Measurements from ENCODE around the gene BTBD2. TPM values are rescaled to one million over a fixed set of nuclear protein-coding genes. Genes with fewer than 3 reads are reported as not detected.

BTBD2 gene
- total and polyA plus RNA-seq, 2 experiments from 2014 or later, result 23.8 to 130 TPM

DNA sequence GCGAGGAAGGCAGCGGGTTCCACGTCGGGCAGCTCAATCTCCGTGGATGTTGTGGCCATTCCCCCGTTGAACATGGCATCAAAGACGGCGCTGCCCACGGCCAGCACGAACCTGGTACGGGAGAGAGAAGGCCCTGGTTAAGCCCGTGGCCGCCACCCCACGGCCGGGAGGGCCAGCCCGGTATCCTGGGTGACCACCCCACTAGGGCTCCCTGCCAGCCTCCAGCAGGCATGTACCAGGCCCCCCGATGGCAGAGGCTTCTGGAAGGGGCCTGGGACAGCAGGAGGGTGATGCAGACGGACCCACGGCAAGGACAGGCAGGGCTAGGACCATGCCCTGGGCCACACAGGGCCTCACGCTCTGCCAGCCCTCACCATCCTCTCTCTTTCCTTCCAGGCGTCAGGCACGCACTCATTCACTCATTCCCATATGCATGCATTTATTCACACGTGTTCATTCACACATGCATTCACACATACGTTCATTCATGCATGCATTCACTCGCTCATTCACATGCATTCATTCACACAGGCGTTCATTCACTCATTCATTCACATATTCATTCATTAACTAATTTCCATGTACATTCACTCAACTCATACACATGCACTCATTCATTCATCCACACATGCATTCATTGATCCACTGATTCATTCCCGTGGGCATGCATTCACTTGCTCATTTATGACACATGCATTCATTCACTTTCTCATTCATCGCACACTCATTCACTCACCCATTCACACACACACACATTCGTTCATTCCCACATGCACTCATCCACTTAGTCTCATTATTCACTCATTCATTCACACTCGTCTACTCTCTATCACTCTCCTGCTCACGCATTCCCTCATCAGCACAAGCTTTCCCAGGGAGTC is 17.9 kb downstream of the BTBD2 start:
- no peaks in the 10 kb centered on the region for H3K27me3 ChIP-seq (ENCODE audit: insufficient read depth)
- H3K36me3 ChIP-seq (ENCODE audit: insufficient read depth), result peaks cover 6% of the 10 kb centered on the region; the same call in 1 of the 2 replicates
- DNase-seq (ENCODE audit: low spot score), result no peak
- H3K4me1 ChIP-seq (ENCODE audit: insufficient read depth), result no peaks in the 10 kb centered on the region
- TF ChIP-seq, protein P1, sequence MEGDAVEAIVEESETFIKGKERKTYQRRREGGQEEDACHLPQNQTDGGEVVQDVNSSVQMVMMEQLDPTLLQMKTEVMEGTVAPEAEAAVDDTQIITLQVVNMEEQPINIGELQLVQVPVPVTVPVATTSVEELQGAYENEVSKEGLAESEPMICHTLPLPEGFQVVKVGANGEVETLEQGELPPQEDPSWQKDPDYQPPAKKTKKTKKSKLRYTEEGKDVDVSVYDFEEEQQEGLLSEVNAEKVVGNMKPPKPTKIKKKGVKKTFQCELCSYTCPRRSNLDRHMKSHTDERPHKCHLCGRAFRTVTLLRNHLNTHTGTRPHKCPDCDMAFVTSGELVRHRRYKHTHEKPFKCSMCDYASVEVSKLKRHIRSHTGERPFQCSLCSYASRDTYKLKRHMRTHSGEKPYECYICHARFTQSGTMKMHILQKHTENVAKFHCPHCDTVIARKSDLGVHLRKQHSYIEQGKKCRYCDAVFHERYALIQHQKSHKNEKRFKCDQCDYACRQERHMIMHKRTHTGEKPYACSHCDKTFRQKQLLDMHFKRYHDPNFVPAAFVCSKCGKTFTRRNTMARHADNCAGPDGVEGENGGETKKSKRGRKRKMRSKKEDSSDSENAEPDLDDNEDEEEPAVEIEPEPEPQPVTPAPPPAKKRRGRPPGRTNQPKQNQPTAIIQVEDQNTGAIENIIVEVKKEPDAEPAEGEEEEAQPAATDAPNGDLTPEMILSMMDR (conservative IDR thresholded peaks at IDR 0.05; ENCODE audit: low read depth in 2 of 2), result no peak
- TF ChIP-seq ZNF331 (CRISPR knock-in tag; IDR thresholded peaks at IDR 0.05; ENCODE audit: low read depth) (no peak), EZH2phosphoT487 (IDR thresholded peaks at IDR 0.05; ENCODE audit: unreplicated experiment) (no peak), STAT1 (IDR thresholded peaks at IDR 0.05; ENCODE audit: unreplicated experiment) (no peak), CREB1 (CRISPR knock-in tag; IDR thresholded peaks at IDR 0.05; ENCODE audit: low read depth) (no peak), NANOG (IDR thresholded peaks at IDR 0.05; ENCODE audit: borderline replicate concordance) (no peak), POLR2AphosphoS5 (IDR thresholded peaks at IDR 0.05; ENCODE audit: low read depth) (no peak), JUNB (IDR thresholded peaks at IDR 0.05; ENCODE audit: unreplicated experiment) (no peak), ZNF114 (CRISPR knock-in tag; IDR thresholded peaks at IDR 0.05) (no peak)
- TF ChIP-seq, protein P2, sequence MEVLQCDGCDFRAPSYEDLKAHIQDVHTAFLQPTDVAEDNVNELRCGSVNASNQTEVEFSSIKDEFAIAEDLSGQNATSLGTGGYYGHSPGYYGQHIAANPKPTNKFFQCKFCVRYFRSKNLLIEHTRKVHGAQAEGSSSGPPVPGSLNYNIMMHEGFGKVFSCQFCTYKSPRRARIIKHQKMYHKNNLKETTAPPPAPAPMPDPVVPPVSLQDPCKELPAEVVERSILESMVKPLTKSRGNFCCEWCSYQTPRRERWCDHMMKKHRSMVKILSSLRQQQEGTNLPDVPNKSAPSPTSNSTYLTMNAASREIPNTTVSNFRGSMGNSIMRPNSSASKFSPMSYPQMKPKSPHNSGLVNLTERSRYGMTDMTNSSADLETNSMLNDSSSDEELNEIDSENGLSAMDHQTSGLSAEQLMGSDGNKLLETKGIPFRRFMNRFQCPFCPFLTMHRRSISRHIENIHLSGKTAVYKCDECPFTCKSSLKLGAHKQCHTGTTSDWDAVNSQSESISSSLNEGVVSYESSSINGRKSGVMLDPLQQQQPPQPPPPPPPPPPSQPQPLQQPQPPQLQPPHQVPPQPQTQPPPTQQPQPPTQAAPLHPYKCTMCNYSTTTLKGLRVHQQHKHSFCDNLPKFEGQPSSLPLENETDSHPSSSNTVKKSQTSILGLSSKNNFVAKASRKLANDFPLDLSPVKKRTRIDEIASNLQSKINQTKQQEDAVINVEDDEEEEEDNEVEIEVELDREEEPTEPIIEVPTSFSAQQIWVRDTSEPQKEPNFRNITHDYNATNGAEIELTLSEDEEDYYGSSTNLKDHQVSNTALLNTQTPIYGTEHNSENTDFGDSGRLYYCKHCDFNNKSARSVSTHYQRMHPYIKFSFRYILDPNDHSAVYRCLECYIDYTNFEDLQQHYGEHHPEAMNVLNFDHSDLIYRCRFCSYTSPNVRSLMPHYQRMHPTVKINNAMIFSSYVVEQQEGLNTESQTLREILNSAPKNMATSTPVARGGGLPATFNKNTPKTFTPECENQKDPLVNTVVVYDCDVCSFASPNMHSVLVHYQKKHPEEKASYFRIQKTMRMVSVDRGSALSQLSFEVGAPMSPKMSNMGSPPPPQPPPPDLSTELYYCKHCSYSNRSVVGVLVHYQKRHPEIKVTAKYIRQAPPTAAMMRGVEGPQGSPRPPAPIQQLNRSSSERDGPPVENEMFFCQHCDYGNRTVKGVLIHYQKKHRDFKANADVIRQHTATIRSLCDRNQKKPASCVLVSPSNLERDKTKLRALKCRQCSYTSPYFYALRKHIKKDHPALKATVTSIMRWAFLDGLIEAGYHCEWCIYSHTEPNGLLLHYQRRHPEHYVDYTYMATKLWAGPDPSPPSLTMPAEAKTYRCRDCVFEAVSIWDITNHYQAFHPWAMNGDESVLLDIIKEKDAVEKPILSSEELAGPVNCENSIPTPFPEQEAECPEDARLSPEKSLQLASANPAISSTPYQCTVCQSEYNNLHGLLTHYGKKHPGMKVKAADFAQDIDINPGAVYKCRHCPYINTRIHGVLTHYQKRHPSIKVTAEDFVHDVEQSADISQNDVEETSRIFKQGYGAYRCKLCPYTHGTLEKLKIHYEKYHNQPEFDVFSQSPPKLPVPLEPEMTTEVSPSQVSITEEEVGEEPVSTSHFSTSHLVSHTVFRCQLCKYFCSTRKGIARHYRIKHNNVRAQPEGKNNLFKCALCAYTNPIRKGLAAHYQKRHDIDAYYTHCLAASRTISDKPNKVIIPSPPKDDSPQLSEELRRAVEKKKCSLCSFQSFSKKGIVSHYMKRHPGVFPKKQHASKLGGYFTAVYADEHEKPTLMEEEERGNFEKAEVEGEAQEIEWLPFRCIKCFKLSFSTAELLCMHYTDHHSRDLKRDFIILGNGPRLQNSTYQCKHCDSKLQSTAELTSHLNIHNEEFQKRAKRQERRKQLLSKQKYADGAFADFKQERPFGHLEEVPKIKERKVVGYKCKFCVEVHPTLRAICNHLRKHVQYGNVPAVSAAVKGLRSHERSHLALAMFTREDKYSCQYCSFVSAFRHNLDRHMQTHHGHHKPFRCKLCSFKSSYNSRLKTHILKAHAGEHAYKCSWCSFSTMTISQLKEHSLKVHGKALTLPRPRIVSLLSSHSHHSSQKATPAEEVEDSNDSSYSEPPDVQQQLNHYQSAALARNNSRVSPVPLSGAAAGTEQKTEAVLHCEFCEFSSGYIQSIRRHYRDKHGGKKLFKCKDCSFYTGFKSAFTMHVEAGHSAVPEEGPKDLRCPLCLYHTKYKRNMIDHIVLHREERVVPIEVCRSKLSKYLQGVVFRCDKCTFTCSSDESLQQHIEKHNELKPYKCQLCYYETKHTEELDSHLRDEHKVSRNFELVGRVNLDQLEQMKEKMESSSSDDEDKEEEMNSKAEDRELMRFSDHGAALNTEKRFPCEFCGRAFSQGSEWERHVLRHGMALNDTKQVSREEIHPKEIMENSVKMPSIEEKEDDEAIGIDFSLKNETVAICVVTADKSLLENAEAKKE (CRISPR knock-in tag; IDR thresholded peaks at IDR 0.05), result no peak
- TF ChIP-seq, protein P3, sequence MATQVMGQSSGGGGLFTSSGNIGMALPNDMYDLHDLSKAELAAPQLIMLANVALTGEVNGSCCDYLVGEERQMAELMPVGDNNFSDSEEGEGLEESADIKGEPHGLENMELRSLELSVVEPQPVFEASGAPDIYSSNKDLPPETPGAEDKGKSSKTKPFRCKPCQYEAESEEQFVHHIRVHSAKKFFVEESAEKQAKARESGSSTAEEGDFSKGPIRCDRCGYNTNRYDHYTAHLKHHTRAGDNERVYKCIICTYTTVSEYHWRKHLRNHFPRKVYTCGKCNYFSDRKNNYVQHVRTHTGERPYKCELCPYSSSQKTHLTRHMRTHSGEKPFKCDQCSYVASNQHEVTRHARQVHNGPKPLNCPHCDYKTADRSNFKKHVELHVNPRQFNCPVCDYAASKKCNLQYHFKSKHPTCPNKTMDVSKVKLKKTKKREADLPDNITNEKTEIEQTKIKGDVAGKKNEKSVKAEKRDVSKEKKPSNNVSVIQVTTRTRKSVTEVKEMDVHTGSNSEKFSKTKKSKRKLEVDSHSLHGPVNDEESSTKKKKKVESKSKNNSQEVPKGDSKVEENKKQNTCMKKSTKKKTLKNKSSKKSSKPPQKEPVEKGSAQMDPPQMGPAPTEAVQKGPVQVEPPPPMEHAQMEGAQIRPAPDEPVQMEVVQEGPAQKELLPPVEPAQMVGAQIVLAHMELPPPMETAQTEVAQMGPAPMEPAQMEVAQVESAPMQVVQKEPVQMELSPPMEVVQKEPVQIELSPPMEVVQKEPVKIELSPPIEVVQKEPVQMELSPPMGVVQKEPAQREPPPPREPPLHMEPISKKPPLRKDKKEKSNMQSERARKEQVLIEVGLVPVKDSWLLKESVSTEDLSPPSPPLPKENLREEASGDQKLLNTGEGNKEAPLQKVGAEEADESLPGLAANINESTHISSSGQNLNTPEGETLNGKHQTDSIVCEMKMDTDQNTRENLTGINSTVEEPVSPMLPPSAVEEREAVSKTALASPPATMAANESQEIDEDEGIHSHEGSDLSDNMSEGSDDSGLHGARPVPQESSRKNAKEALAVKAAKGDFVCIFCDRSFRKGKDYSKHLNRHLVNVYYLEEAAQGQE (IDR thresholded peaks at IDR 0.05; ENCODE audit: unreplicated experiment), result no peak
- TF ChIP-seq, protein P4, sequence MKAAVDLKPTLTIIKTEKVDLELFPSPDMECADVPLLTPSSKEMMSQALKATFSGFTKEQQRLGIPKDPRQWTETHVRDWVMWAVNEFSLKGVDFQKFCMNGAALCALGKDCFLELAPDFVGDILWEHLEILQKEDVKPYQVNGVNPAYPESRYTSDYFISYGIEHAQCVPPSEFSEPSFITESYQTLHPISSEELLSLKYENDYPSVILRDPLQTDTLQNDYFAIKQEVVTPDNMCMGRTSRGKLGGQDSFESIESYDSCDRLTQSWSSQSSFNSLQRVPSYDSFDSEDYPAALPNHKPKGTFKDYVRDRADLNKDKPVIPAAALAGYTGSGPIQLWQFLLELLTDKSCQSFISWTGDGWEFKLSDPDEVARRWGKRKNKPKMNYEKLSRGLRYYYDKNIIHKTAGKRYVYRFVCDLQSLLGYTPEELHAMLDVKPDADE (IDR thresholded peaks at IDR 0.05), result no peak
- H3K4me3 ChIP-seq, result no peak overlapping the region
- no peak overlapping the region for H3K27ac ChIP-seq (ENCODE audit: low read depth)
- Mint-ChIP-seq H3K4me1 (no peaks in the 10 kb centered on the region), H3K4me3 (no peak overlapping the region), H3K27me3 (ENCODE audit: insufficient read depth, low read depth, poor library complexity) (peaks cover 5% of the 10 kb centered on the region), H3K27ac (no peak overlapping the region), H3K36me3 (ENCODE audit: low read depth) (peaks cover 52% of the 10 kb centered on the region), H3K9me3 (peaks cover 6% of the 10 kb centered on the region; the same call in 2 of the 3 replicates)
- H3K4me2 ChIP-seq, result no peak overlapping the region
- H3K79me2 ChIP-seq (replicated peaks; ENCODE audit: insufficient read depth), result no peaks in the 10 kb centered on the region
- H3F3A ChIP-seq (replicated peaks; ENCODE audit: low read depth), result peaks cover 10% of the 10 kb centered on the region; the same call in 1 of the 2 replicates
- ATAC-seq, result no peak
- H2AFZ ChIP-seq, result no peak overlapping the region
- H3K9me2 ChIP-seq (ENCODE audit: insufficient read depth), result 0 out of 2 replicates have a peak, but pooled peaks cover 4% of the 10 kb centered on the region
- peaks cover 14% of the 10 kb centered on the region for H4K20me1 ChIP-seq (replicated peaks; ENCODE audit: insufficient read depth)
